HL-60 (cell line): ENCODE results near the gene KMT2C.
"Not testable (repeated sequence)": the region's sequence is repeated elsewhere in the genome, so short reads cannot be mapped to it uniquely, and the experiment has no call there.

ENCODE experiments used
- GABPA ChIP-seq: IDR thresholded peaks from 2 replicates; pipeline ENCODE4 v1.6.1; 2012; ENCODE audit warnings: low read depth
- POLR2AphosphoS5 ChIP-seq: IDR thresholded peaks from 2 replicates; pipeline ENCODE4 v1.6.1; 2012; ENCODE audit warnings: low read depth
- SPI1 ChIP-seq: IDR thresholded peaks from 2 replicates; pipeline ENCODE4 v1.6.1; 2012; ENCODE audit warnings: low read depth, mild to moderate bottlenecking, borderline replicate concordance
- TF ChIP-seq, protein P1 (sequence below): IDR thresholded peaks from one replicate; pipeline ENCODE4 v1.5.1; 2011; ENCODE audit warnings: low read length, control low read depth, inconsistent platforms; ENCODE audit not compliant: insufficient read depth

DNA sequence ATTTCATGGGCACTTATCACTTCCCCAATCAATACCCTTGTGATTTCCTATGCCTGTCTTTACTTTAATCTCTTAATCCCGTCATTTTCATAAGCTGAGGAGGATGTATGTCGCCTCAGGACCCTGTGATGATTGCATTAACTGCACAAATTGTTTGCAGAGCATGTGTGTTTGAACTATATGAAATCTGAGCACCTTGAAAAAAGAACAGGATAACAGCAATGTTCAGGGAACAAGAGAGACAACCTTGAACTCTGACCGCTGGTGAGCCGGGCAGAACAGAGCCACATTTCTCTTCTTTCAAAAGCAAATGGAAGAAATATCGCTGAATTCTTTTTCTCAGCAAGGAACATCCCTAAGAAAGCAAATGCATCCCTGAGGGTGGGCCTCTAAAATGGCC, 84.1 kb downstream of the KMT2C start:
- TF ChIP-seq POLR2AphosphoS5, GABPA, SPI1: not testable (repeated sequence)
- TF ChIP-seq, protein P1, sequence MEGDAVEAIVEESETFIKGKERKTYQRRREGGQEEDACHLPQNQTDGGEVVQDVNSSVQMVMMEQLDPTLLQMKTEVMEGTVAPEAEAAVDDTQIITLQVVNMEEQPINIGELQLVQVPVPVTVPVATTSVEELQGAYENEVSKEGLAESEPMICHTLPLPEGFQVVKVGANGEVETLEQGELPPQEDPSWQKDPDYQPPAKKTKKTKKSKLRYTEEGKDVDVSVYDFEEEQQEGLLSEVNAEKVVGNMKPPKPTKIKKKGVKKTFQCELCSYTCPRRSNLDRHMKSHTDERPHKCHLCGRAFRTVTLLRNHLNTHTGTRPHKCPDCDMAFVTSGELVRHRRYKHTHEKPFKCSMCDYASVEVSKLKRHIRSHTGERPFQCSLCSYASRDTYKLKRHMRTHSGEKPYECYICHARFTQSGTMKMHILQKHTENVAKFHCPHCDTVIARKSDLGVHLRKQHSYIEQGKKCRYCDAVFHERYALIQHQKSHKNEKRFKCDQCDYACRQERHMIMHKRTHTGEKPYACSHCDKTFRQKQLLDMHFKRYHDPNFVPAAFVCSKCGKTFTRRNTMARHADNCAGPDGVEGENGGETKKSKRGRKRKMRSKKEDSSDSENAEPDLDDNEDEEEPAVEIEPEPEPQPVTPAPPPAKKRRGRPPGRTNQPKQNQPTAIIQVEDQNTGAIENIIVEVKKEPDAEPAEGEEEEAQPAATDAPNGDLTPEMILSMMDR, result not testable (repeated sequence)
